Fibroblast of skin of abdomen (primary cell): ENCODE data around the gene TNFRSF21.
A peak's percentile ranks its signal among the peaks of the same experiment; 100 is the strongest.
"Not testable (repeated sequence)": the region's sequence is repeated elsewhere in the genome, so short reads cannot be mapped to it uniquely, and the experiment has no call there.

Source experiments
- DNase-seq: peaks from one replicate; pipeline ENCODE4 v3.0.0-alpha.2; 2013

The TNFRSF21 gene

GRCh38 chr6:47288267-47289090 lies 21.2 kb downstream of the TNFRSF21 start:
- no peak for DNase-seq

DNA sequence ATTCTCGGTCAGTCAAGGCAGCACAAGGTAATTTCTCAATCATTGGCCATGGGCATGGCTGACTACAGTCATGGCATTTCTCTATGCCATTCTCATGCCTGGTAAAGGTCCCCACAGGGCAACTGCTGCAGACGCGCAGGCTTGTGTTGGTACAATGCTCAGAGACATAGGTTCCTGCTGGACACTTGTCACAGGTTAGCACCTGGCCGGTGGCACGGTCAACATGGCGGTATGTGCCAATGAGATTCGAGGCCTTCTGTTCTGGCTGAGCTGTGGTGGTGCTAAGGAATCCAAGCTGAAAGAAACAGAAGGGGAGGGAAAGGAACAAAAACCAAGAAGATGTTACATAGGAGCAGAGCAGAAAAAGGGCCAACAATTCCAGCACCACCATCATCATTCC lies 23.4 kb downstream of the TNFRSF21 start:
- DNase-seq = no peak

DNA sequence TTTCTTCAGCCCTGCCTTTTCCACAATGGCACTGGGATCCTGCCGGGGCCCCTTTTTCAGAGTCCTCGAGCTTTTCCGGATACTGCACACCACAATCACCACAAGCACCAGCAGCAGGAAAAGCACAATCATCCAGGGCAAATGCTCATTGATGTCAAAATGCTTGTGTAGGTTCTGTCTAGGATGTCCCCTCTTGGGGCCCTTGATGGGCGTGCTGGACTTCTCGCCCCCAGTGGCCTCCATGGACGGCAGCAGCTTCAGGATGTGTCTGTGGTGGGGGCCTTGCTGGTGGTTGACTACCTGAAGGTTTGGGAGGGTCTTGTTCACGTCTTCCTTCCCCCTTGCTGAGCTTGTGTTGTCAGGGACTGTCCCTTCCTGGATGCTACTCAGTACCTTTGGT lies 25.7 kb downstream of the TNFRSF21 start:
- DNase-seq = no peak

GRCh38 chr6:47278545-47278944 lies 31.2 kb downstream of the TNFRSF21 start:
- peak; percentile 21 for DNase-seq

DNA sequence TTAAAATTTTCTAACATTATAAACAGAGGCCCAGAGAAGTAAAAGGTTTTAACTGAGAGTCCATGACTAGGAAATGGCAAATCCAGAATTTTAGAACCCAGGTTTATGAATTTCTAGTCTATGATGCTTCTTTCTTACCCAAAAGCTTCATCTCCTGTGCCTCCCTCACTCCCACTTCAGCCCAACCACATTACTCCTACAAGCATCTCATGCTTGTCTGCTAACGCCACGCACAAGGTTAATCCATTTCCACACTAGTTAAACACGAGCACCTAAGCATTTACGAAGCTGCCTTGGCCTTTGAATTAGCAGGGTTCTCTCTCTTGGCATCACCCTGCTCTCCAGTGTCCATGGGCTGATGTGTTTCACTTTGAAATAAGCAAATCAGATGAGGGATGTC lies 32.0 kb downstream of the TNFRSF21 start:
- no peak for DNase-seq

DNA sequence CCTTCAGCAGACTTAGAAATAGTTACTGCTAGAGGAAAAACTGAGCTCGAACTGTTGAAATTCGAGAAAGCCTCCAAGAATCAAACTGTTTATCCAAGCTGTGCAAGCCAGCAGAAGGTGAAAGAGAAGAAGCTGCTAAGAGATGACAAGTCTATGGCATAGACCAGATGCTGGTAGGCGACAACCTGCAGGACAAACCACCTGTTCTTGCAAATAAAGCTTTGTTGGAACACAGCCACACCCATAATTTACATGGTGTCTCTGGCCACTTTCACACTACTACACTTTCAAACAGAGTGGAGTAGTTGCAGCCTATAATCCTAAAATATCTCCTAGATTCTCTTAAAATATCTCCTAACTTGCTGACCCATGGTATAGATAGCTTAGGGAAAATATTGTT lies 33.3 kb downstream of the TNFRSF21 start:
- no peak for DNase-seq

- DNase-seq = no peak
These were observed 34.1 kb downstream of the TNFRSF21 start for GRCh38 chr6:47275640-47276039.

DNA sequence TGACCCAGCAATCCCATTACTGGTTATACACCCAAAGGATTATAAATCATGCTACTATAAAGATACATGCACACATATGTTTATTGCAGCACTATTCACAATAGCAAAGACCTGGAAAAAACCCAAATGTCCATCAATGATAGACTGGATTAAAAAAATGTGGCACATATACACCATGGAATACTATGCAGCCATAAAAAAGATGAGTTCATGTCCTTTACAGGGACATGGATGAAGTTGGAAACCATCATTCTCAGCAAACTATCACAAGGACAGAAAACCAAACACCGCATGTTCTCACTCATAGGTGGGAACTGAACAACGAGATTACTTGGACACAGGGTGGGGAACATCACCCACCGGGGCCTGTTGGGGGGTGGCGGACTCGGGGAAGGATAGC lies 34.6 kb downstream of the TNFRSF21 start:
- DNase-seq = not testable (repeated sequence)

- no peak for DNase-seq
These were observed 41.0 kb downstream of the TNFRSF21 start for GRCh38 chr6:47268572-47269187.

DNA sequence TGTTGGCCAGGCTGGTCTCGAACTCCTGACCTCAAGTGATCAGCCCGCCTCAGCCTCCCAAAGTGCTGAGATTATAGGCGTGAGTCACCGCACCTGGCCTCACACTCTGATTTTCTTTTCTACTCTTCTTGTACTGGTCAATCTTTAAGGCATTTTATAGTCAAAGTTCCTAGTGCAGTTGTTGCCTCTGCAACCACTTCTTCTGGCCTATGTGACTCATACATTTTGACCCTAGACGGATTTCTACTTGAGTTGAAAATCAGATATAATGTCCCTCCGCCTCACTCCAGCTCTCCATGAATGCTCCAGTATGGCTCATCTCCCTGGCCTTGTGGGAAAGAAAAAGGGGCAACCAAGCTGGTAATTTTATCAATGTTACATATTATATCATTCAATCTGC lies 42.4 kb downstream of the TNFRSF21 start:
- DNase-seq = no peak

DNA sequence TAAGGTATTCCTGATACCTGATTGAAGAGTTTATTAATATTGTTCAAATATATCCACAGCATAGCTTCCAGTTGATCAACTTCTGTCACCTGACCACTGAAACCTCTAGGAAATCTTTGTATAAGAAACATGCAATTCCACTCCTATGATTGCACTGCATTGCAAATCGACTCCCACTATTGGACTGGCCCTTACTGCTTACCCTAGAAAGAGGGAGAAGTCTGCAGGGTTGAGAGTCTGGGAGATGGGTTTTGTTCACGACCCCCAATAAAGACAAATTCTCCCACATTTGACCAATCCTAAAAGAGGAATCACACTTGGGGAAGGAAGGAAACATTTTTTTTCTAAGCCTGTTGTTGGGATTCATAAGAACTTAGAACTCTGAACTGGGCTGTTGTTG lies 43.7 kb downstream of the TNFRSF21 start:
- no peak for DNase-seq

- DNase-seq = no peak
These were observed 44.9 kb downstream of the TNFRSF21 start for GRCh38 chr6:47264775-47265184.

- no peak for DNase-seq
These were observed 46.4 kb downstream of the TNFRSF21 start for GRCh38 chr6:47263268-47263667.

- no peak for DNase-seq
These were observed 47.5 kb downstream of the TNFRSF21 start for GRCh38 chr6:47262231-47262630.

DNA sequence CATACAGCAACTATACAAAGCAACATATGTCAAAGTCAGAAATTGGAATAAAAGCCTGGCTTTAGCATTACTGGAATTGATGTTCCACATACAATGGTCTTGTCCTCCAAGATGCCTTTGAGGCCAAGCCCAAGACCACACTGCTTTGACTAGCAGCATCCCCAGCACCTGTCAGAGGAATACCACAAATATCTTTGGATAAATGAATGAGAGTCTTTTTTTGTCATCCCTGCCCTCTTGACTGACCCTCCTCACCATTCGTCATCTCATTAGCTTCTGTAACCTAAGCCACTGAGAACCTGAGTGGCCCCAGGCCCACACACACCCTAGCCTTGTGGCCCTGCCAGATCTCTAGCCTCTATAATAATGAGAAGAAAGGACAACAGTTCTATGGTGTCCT lies 48.5 kb downstream of the TNFRSF21 start:
- DNase-seq = no peak

DNA sequence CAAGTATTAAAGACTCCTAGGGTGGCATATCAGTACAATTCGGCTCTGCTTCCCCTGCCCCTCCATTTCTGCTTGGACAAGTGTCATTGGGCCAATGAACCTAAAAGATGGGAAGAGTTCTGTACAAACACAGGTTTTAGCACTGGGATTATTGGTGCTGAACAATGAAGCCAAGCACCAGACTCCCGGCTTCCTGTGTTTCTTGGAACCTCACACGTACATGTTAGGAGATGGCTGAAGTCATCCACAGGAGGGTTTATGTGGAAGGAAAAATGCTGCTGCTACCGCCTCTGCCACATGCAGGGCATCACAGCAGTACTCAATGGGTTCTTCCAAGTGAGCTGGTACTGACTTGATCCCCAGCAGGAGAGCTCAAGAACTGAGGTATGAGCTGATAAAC lies 49.7 kb downstream of the TNFRSF21 start:
- DNase-seq = no peak

DNA sequence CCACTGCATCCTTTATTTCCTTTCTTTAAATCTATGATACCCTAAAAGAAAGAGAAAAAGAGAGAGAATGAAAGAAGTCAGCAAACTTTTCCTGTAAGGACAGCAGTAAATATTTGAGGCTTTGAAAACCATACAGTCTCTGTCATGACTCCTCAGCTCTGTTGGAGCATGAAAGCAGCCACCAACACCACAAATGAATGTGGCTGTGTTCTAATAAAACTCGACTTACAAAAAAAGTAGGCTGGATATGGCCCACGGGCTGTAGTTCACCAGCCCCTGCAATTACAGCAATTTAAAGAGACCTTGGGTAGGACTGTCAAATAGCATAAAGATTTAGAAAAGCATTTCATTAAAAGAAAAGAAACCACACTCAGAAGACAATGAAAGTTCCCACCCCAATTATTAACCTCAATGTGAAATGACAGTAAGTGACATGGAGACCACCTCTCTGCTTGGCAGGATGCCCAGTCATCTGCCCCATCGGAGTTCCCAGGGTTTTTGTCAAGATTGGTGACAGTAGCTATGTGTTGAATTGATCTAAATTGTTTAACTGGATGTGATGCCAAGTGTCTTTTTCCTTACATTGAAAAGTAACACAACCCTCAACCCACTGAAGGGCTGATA lies 50.9 kb downstream of the TNFRSF21 start:
- no peak for DNase-seq

GRCh38 chr6:47256981-47257730 lies 52.5 kb downstream of the TNFRSF21 start:
- DNase-seq = no peak

DNA sequence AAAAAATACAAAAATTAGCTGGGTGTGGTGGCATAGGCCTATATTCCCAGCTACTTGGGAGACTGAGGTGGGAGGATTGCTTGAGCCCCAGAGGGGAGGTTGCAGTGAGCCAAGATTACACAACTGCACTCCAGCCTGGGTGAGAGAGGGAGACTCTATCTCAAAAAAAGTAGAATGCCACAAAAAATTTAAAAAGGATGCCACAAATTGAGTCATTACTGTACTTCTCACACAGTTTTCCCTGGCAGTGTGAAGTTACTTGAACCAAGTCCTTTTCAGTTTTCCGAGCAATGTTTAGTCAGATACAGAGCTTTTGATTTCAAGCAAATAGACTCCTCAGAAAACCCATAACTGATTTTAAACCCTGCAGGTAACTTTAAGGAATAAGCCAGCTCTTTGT lies 53.3 kb downstream of the TNFRSF21 start:
- DNase-seq = no peak

DNA sequence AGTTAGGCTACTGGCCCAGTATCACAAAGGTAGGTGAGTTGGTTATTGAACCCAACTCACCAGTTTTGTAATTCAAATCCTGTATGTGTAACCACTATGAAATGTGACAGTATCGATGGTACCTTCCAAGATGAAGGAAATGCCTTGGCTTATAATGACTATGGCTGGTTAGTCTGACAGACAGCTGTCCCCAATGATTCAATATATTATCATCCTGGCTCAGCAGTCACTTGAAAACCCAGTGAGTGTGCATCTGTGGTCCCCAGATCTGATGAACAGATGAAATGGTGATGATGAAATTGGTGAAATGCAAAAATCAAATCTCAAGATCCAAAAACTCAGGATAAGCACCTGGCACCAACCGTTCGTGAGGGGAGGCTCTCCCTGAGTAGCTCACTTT lies 54.8 kb downstream of the TNFRSF21 start:
- DNase-seq = no peak

GRCh38 chr6:47254051-47254450 lies 55.7 kb downstream of the TNFRSF21 start:
- DNase-seq = no peak

GRCh38 chr6:47253136-47253535 lies 56.6 kb downstream of the TNFRSF21 start:
- no peak for DNase-seq

DNA sequence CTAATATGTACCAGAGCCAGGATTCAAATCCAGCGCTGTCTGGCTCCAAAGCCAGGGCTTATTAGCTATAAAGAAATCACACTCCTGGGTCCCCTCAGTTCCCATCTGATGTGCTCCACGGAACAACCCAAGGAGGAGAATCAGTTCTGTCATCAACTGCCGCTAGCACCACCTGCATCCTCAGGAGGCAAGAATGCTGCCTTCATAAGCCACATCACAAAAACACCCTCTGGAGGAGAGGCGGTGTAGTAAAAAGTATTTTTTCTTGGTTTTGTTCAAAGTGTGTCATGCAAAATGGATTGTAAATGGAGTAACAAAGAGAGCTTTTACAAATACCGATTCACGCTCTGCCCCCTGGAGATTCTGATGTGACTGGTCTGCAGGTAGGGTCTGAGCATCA lies 57.1 kb downstream of the TNFRSF21 start:
- DNase-seq = no peak
